HUES64 (cell line): Measurements from ENCODE around the gene LHX4.

Experiments
- H3K27ac ChIP-seq: 2 replicates; pipeline ENCODE4 v1.7.0; 2013; ENCODE audit warnings: low read depth, low read length, inconsistent platforms
- H3K27me3 ChIP-seq: 2 replicates; pipeline ENCODE4 v1.6.1; 2013; ENCODE audit warnings: mild to moderate bottlenecking, low read length; ENCODE audit not compliant: insufficient read depth
- H3K36me3 ChIP-seq: 2 replicates; pipeline ENCODE4 v1.6.1; 2013; ENCODE audit warnings: mild to moderate bottlenecking, low read length; ENCODE audit not compliant: insufficient read depth
- H3K4me1 ChIP-seq: 2 replicates; pipeline ENCODE4 v1.6.1; 2013; ENCODE audit warnings: mild to moderate bottlenecking, low read length, moderate library complexity; ENCODE audit not compliant: insufficient read depth
- H3K4me3 ChIP-seq: 2 replicates; pipeline ENCODE4 v1.5.1; 2013; ENCODE audit warnings: mild to moderate bottlenecking, low read length, moderate library complexity
- H3K9ac ChIP-seq: 2 replicates; pipeline ENCODE4 v1.6.1; 2013; ENCODE audit warnings: mild to moderate bottlenecking, low read depth, low read length
- H3K9me3 ChIP-seq: 2 replicates; pipeline ENCODE4 v1.6.1; 2013; ENCODE audit warnings: low read depth, low read length; ENCODE audit not compliant: insufficient read depth
- WGBS: fragments of 150-250, 120-280 bp; methylation state at CpG from one replicate; pipeline ENCODE4 v1.1.7; 2013; ENCODE audit warnings: missing lambda C conversion rate; 5-methylcytosine and 5-hydroxymethylcytosine counted together

LHX4 gene

DNA sequence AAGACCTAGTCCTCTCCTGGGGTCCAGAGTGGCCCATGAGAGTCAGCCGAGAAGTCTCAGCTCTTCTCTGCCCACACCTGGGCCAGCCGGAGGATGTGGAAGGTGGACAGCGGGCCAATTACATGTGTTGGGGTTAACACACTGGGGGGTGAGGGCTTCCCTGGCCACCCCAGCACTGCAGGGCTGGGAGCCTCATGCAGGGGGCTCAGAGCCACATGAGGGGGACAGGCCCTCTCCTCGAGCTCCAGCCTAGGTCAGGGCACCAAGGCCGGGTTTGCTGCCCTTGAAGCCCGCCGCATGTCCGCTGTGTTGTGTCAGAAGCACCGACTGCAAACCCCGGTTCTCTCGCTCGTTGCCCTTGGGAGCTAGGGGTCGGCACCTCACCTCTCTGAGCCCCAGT lies 30.5 kb downstream of the LHX4 start:
- WGBS: 94% methylated on average over 13 of the region's 13 CpGs
- Histone ChIP-seq H3K9me3 (no peaks in the 10 kb centered on the region), H3K27ac (no peak overlapping the region), H3K4me1 (peaks cover 5% of the 10 kb centered on the region; the same call in 1 of the 2 replicates), H3K27me3 (no peaks in the 10 kb centered on the region), H3K36me3 (no peaks in the 10 kb centered on the region), H3K9ac (no peak overlapping the region), H3K4me3 (no peak overlapping the region)

DNA sequence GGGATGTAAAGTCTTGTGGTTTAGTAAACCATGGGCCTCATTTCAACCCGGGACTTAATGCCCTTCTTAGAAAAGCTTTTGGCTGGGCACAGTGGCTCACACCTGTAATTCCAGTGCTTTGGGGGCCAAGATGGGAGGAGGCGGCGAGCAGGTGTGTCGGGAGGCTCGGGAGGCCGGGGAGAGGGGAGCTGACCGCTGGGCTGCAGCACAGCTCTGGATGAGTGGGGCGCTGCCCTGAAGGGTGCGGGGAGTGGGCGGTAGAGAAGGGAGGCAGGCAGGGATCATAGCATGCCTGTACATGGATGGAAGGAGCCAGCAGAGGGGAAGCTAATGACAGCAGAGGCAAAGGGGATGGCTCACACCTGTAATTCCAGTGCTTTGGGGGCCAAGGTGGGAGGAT lies 31.0 kb downstream of the LHX4 start:
- H3K27ac ChIP-seq: no peak overlapping the region
- H3K4me3 ChIP-seq: no peak overlapping the region
- peaks cover 5% of the 10 kb centered on the region; the same call in 1 of the 2 replicates for H3K4me1 ChIP-seq
- no peaks in the 10 kb centered on the region for H3K27me3 ChIP-seq
- H3K9me3 ChIP-seq: no peaks in the 10 kb centered on the region
- H3K9ac ChIP-seq: no peak overlapping the region
- 94% methylated on average over 10 of the region's 10 CpGs for WGBS
- H3K36me3 ChIP-seq: no peaks in the 10 kb centered on the region

DNA sequence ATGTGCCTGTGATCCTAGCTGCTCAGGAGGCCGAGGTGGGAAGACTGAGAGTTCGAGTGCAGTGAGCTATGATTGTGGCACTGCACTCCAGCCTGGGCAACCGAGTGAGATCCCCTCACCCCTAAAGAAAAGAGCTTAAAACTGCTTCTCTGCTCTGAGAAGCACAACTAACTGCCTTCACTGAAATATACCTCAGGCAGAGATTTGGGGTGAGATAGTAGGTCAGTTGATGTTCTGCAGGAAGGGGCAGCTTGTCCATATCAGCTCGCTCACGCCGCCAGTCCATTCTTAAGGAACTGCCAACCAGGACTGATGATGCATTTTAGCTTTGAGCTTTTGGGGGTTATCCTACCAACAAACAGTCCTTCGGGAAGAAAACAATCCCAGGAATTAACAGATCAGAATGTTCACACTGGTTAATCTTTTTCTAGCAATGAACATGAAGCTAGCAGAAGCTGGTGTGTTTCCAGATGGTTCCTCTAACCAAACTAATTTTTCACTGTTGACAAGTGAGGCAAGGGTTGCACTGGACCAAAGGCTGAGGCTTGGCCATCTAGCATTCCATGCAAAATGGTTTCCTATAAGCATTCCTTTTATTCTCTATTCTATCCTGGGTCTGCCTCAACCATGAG lies 31.6 kb downstream of the LHX4 start:
- Histone ChIP-seq H3K9ac (no peak overlapping the region), H3K9me3 (no peaks in the 10 kb centered on the region), H3K4me3 (no peak overlapping the region), H3K27me3 (no peaks in the 10 kb centered on the region), H3K4me1 (peaks cover 5% of the 10 kb centered on the region; the same call in 1 of the 2 replicates), H3K36me3 (no peaks in the 10 kb centered on the region), H3K27ac (no peak overlapping the region)
- WGBS: 96% methylated on average over 7 of the region's 7 CpGs

DNA sequence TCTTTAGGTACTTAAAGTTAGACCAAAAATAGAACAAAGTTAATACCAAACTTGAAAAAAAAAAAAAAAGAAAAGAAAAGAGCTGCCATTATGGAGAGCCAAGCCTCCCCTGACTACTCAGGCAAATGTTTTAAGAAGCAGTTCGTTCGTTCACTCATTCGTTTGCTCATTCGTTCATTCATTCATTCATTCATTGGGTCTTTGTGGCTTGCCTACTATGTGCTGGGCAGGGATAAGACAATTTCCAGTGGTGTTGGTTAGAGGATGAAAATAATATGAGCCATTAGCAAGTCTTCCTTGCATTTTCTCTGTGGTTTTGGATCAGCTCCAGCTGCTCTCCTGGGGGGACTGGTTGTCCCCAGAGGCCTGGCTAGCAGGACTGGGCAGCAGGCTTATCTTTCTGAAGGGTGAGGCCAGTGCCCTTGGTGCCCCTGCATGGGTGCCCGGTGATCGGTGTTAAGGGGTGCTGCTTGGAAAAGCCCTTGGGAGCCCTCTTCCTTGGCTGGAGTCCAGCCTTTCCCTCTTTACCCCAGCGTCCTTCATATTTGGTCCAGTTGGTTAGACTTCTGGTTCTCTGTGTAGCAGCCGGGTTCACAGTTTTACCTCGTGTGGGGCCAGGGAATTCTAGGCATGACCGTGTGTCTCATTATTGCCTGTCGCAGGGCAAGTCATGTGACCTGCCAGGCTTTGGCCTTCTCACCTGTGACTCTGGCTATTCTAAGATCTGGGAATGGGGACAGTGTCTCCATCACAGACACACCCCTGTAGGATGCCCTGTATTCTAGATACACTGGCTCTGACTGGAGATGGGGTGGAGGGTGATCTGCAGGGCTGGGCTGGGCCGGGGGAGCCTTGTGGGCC lies 32.8 kb downstream of the LHX4 start:
- Histone ChIP-seq H3K4me1 (peaks cover 5% of the 10 kb centered on the region; the same call in 1 of the 2 replicates), H3K36me3 (no peaks in the 10 kb centered on the region), H3K27ac (no peak overlapping the region), H3K9ac (no peak overlapping the region), H3K9me3 (no peaks in the 10 kb centered on the region), H3K27me3 (no peaks in the 10 kb centered on the region), H3K4me3 (no peak overlapping the region)
- 95% methylated on average over 12 of the region's 12 CpGs for WGBS

DNA sequence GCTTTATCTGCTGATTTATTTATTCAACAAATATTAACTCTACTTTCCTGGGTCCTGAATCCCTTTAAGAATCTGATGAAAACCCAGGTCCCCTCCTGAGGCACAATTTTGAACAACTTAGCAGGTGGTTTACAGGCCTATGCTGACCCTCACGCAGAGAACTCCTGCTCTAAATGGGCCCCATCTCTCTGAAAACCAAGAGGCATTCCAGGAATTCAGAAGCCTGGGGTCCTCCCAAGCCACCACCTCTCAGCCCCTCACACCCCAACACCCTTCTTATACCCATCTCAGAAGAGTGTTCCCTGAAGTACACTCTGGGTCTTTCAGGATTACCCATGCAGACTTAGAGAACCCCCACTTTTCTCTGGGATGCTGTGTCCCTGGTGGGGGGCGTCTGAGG lies 34.5 kb downstream of the LHX4 start:
- H3K27ac ChIP-seq: no peak overlapping the region
- no peaks in the 10 kb centered on the region for H3K9me3 ChIP-seq
- 73% methylated on average over 2 of the region's 2 CpGs for WGBS
- H3K36me3 ChIP-seq: no peaks in the 10 kb centered on the region
- H3K27me3 ChIP-seq: no peaks in the 10 kb centered on the region
- H3K9ac ChIP-seq: no peak overlapping the region
- H3K4me1 ChIP-seq: peaks cover 22% of the 10 kb centered on the region
- H3K4me3 ChIP-seq: no peak overlapping the region

DNA sequence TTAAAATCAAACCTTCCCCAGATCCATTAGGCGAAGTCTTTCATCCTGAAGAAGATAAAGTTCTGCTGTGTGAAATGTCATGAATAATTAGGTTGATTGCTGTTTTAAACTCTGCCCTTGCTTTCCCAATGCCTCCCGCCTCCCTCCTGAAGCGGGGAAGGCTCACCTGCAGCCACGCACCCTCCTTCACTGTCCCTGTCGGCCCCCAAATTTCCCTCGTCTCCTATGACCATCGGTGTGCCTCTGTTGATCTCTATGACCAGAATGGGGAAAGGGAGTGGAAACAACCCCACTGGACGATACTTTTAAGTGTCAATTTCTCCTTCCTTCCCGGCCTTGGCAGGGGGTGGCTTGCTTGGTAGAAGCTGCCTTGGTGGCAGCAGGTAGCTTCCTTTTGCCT lies 35.1 kb downstream of the LHX4 start:
- Histone ChIP-seq H3K36me3 (no peaks in the 10 kb centered on the region), H3K9me3 (no peaks in the 10 kb centered on the region), H3K27ac (no peak overlapping the region), H3K27me3 (no peaks in the 10 kb centered on the region), H3K4me3 (no peak overlapping the region), H3K9ac (0 out of 2 replicates have a peak overlapping the region, but pooled peaks have one; percentile 6), H3K4me1 (peaks cover 23% of the 10 kb centered on the region)
- 89% methylated on average over 9 of the region's 9 CpGs for WGBS

DNA sequence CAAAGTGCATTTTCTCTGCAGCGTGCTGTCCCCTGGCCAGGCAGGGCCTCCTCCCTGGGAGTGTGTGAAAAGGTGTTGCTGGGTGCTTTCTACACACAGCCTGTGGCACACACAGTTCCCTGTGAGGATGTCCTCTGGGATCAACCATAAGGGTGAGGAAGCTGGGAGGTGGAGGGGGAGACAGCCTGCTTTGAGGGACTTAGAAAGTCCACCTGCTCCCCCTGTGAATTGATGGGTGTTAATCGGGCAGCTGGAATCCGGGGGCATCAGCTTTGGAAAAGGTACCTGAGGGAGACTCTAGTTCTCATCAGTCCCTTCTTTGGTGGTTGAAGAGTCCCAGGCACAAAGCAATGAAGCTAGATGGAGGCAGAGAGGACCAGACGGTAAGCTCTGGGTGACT lies 35.8 kb downstream of the LHX4 start:
- H3K9ac ChIP-seq: no peak overlapping the region
- no peaks in the 10 kb centered on the region for H3K27me3 ChIP-seq
- H3K9me3 ChIP-seq: no peaks in the 10 kb centered on the region
- H3K36me3 ChIP-seq: no peaks in the 10 kb centered on the region
- H3K4me3 ChIP-seq: no peak overlapping the region
- 90% methylated on average over 4 of the region's 4 CpGs for WGBS
- no peak overlapping the region for H3K27ac ChIP-seq
- H3K4me1 ChIP-seq: peaks cover 30% of the 10 kb centered on the region

DNA sequence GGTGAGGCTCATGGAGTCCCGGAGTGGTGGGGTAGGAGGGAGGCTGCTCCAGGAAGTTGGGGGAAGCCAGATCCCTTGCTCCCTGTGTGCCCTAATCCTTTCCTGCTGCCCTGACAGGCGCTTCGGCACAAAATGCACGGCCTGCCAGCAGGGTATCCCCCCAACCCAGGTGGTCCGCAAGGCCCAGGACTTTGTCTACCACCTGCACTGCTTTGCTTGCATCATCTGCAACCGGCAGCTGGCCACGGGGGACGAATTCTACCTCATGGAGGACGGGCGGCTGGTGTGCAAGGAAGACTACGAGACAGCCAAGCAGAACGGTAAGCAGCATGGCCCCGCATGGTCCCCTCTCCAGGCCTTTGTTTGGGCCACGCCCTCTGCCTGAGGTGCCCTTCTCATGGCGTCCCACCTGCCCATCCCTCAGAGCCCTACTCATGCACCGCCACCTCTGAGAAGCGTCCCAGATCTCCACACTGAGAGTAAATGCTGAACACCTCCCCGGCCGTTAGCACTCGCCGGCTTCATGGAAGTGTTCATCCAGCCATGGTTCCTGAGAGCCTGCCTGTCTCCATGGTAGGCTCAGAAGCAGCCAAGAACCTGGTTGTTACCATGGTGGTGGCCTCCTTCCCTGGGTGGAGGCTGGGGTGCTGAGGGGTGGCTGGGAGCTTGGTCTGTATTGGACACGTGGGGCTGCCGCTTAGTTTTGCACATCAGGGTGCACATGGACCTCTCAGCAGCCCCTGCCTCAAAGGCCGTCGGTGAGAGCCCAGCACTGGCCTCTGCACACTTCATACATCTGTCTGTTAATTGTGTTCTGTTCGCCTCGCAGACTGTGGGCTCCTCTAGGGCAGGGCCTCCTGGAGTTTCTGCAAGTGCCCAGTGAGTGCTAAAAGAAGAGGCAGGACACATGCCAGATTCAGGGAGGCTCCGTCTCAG lies 36.5 kb downstream of the LHX4 start:
- H3K9ac ChIP-seq: no peak overlapping the region
- 88% methylated on average over 28 of the region's 28 CpGs for WGBS
- H3K4me1 ChIP-seq: peaks cover 36% of the 10 kb centered on the region
- no peak overlapping the region for H3K27ac ChIP-seq
- H3K4me3 ChIP-seq: no peak overlapping the region
- no peaks in the 10 kb centered on the region for H3K27me3 ChIP-seq
- H3K36me3 ChIP-seq: no peaks in the 10 kb centered on the region
- H3K9me3 ChIP-seq: no peaks in the 10 kb centered on the region

DNA sequence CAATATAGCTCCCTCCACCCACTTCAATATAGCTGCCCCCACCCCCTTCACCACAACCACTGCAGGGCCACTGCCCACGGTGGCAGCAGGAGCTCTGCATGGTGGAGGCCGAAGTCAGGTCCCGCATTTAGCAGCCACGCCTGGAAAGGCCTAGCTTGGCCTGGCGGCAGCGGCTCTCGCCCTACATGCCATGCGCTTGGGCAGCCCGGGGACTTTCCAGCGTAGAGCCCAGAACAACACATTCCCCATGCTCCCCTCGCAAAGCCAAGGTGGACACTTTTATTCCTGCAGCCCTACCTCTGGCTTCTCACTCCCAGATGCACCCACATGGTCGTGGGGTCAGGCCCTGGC lies 37.1 kb downstream of the LHX4 start:
- Histone ChIP-seq H3K36me3 (no peaks in the 10 kb centered on the region), H3K4me1 (peaks cover 41% of the 10 kb centered on the region), H3K27ac (no peak overlapping the region), H3K4me3 (no peak overlapping the region), H3K9me3 (no peaks in the 10 kb centered on the region), H3K9ac (no peak overlapping the region), H3K27me3 (no peaks in the 10 kb centered on the region)
- 93% methylated on average over 12 of the region's 12 CpGs for WGBS

DNA sequence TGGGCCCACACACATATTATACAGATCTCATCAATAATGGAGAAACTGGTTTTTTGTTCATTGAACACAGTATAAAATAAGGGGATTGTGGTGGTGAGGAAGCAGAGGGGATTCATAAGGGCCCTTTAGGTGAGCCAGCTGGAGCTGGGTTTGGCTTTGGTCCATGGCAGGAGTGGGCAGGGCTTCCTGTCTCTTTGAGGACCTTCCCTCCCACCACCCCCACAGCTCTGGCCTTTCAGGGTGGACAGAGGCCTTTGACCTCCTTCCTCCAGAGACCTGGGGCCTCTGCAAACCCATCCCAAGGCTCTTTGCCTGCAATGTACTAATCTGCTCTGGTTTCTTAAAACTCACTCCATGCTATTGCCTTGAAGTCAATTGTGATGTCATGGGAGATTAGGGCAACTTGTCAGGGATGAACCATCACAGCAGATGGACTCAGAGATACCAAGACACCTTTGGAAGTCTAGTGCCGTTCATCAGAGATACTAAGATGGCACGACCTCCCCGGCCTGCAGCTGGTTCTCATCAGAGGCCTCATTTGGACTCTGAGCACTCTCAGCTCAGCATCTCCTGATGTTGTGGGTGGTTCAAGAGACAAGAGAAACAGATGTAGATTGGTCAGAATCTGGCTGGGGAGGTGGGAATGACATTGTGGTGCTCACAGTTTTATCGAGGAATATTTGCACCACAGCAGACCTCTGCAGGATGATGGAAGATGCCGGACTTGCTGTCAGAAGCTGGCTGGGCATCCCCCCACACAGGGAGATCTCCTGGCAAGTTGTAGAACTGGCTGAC lies 37.9 kb downstream of the LHX4 start:
- no peak overlapping the region for H3K27ac ChIP-seq
- no peaks in the 10 kb centered on the region for H3K27me3 ChIP-seq
- H3K9me3 ChIP-seq: no peaks in the 10 kb centered on the region
- H3K4me3 ChIP-seq: no peak overlapping the region
- no peaks in the 10 kb centered on the region for H3K36me3 ChIP-seq
- peaks cover 41% of the 10 kb centered on the region for H3K4me1 ChIP-seq
- H3K9ac ChIP-seq: no peak overlapping the region
- 94% methylated on average over 5 of the region's 5 CpGs for WGBS
